OCI-LY7 (cell line): ENCODE data around the gene AGPAT2.

Experiments used
- EZH2phosphoT487 ChIP-seq: fragments of 200-600 bp; sonication (generic); IDR thresholded peaks from 2 replicates; pipeline ENCODE4 v1.6.1; 2018; ENCODE audit warnings: low read depth, borderline replicate concordance, mild to moderate bottlenecking, mixed run types, antibody characterized with exemption, low read length, moderate library complexity, mixed read lengths
- TF ChIP-seq, protein P1 (sequence below): fragments of 200-600 bp; sonication (generic); conservative IDR thresholded peaks from 2 replicates; pipeline ENCODE4 v1.5.1; 2014; ENCODE audit warnings: mild to moderate bottlenecking, antibody characterized with exemption, low read length, moderate library complexity, mixed read lengths

- TF ChIP-seq, protein P1, sequence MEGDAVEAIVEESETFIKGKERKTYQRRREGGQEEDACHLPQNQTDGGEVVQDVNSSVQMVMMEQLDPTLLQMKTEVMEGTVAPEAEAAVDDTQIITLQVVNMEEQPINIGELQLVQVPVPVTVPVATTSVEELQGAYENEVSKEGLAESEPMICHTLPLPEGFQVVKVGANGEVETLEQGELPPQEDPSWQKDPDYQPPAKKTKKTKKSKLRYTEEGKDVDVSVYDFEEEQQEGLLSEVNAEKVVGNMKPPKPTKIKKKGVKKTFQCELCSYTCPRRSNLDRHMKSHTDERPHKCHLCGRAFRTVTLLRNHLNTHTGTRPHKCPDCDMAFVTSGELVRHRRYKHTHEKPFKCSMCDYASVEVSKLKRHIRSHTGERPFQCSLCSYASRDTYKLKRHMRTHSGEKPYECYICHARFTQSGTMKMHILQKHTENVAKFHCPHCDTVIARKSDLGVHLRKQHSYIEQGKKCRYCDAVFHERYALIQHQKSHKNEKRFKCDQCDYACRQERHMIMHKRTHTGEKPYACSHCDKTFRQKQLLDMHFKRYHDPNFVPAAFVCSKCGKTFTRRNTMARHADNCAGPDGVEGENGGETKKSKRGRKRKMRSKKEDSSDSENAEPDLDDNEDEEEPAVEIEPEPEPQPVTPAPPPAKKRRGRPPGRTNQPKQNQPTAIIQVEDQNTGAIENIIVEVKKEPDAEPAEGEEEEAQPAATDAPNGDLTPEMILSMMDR: no peak
- TF ChIP-seq EZH2phosphoT487: no peak
Observed at GRCh38 chr9:136669791-136670464, 17.3 kb downstream of the AGPAT2 start.
